C4-2B (cell line): Measurements from ENCODE around the gene DCP1B.

ENCODE experiments used
- ZFX ChIP-seq: fragments of 450-650 bp; IDR thresholded peaks from 2 replicates; pipeline ENCODE4 v1.6.1; 2017
- TF ChIP-seq, protein P1 (sequence below): fragments of 450-650 bp; conservative IDR thresholded peaks from 2 replicates; pipeline ENCODE4 v1.5.1; 2017; ENCODE audit warnings: mild to moderate bottlenecking

DNA sequence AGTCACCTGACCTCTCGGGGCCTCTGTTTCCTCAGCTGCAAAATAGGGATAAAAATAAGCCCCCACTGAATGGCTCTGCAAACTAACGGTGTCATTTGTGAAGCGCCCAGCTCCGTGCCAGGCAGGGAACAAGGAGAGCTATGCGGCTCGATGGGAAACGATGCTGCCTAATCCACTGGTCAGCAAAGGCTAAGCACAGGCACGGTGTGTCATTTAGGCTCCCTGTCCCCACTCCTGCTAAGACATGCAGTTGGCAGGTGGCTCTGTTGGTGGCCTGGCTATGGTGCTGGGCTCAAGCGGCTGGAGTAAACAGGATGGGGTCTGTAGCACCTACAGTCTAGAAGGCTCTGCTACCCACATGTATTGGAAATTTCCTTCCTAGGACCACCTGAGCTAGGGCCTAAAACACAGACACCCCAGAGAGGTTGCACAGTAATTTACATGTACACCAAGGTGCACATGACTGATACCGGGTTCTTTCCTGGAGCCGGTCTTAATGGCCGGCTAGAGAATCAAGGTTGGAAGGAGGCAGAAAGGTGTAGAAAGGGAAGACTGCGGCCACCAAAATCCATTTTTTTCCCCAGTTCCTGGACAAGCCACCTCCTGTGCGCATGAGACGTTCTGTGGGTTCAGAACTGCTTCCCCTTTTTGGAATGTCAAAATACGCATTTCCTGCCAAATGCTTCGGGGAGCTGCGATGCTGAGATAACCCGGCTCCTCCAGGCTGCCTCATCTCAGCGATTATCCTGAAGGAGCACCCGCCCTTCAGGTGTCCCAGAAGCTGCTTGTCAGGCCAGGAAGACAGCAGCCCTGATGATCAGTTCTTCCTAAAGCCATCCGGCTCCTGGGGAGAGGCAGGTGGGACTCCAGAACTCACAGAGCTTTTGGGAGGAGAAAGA, 86.8 kb downstream of the DCP1B start:
- TF ChIP-seq, protein P1, sequence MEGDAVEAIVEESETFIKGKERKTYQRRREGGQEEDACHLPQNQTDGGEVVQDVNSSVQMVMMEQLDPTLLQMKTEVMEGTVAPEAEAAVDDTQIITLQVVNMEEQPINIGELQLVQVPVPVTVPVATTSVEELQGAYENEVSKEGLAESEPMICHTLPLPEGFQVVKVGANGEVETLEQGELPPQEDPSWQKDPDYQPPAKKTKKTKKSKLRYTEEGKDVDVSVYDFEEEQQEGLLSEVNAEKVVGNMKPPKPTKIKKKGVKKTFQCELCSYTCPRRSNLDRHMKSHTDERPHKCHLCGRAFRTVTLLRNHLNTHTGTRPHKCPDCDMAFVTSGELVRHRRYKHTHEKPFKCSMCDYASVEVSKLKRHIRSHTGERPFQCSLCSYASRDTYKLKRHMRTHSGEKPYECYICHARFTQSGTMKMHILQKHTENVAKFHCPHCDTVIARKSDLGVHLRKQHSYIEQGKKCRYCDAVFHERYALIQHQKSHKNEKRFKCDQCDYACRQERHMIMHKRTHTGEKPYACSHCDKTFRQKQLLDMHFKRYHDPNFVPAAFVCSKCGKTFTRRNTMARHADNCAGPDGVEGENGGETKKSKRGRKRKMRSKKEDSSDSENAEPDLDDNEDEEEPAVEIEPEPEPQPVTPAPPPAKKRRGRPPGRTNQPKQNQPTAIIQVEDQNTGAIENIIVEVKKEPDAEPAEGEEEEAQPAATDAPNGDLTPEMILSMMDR: no peak
- no peak for TF ChIP-seq ZFX
